COLO829 (cell line): ENCODE data around the gene ST8SIA4.

Source experiments
- DNase-seq: peaks from one replicate; pipeline ENCODE4 v3.0.0; 2012; ENCODE audit warnings: low spot score

Gene ST8SIA4

DNA sequence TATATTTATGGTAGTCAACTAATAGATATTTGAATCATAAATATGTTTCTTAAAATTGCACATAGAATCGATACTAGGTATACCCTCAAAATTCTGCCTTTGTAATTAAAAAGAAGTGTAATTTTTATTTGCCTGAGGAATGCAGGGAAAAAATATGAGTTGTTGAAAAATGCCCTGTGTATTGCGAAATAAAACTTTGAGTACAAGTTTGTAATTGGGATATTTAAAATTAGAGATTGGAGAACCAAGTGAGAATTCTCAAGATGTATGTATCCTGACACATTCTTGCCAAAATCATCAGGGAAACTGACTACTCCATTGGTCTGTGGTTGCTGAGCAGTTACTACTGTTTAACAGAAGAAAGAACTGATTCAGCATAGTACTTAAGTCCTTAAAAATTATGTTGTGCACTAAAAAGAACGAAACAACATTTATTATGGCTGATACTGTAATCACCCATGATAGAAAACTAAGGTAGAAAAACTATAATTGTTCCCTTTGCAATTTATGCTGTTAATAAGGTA lies 36.0 kb downstream of the ST8SIA4 start:
- DNase-seq, result no peak

DNA sequence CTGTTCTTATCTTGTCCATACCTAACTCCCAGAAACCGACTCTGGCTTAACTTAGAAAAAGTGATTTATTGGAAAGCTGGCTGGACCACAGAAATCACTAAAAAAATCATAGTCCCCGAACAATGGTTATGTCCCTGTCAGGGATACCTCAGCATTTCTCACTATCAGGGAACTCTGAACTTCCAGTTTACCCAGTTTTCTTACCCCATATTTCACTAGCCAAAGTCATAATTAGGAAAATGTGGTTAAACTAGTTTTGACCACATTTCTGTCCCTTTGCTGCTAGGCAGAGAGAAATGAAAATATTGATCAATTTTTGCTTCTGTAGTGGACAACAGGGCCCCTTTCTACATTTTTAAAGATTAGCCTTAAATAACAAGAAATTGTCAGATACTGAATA lies 38.2 kb downstream of the ST8SIA4 start:
- no peak for DNase-seq

DNA sequence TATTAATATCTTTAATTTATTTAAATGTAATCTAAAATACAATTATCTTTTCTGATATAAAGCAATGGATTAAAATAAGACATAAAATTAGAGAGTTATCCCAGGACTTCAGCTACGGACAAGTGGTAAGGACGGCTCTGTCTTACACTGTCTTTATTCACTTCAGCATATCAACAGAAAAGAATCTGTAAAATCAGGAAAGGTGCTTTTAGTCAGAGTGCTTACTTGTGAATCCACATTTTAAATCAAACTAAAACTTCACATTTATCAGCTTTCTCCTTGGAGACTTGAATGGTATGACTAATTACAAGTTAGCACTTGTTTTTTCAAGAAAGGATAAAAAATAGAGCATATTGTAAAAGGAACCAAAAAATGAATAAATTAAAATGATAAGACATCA lies 39.3 kb downstream of the ST8SIA4 start:
- DNase-seq, result no peak

DNA sequence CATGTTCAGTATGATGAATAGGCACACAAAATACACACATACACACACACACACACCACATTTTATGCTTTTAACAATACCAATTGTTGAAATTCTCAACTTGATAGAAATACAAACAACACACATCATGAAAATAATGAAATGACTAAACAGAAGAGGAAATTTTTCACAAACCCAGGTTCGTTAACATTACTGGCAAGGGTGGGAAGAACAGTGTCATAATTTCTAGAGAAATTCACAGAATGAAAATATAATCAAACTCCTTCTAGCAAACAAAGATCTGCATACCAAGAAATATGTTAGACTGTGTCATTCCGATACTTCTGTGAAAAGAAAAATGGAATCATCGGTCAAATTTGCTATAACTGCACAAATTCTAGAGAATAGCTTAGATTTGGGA lies 41.9 kb downstream of the ST8SIA4 start:
- DNase-seq, result no peak

DNA sequence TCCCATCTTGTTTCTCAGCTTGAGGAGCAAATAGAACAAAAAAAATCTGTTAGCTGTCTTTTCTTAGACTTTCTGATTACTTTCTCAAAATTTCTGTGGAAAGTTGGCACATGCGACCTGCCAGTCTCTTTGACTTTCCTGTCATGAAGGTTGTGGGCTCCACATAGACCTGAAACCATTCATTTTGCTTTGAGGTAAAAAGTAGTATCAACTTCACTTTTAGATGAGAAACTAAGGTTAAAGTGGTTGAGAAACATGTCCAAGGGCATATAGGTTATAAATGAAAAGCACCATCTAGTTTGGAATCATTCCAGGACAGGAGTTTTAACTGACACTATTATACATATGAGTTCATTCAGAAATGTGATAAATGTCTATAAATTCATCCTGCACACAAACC lies 42.7 kb downstream of the ST8SIA4 start:
- no peak for DNase-seq

DNA sequence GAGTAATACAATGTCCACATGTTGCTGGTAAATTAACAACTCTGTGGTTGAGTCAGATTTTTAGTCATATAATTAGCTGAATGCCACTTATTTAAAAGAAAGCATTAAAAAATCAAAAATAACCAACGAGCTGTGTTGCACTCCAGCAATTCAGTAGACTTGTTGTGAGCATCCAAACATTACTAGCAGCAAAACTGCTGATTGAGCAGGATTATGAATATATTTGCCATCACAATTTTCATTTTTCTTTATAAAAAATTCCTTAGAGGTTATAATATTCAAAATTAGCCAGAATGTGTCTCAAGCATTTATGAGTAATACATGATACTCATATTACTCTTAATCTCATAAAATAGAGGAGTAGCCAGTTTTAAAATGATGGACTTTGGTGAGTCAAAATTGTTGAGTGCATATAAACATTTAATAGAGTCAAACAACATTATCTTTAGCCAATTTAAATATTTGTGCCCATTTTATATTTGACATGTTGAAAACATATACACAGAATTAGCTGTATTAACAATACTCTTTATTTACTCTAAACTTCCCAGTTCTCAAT lies 44.0 kb downstream of the ST8SIA4 start:
- DNase-seq, result no peak

DNA sequence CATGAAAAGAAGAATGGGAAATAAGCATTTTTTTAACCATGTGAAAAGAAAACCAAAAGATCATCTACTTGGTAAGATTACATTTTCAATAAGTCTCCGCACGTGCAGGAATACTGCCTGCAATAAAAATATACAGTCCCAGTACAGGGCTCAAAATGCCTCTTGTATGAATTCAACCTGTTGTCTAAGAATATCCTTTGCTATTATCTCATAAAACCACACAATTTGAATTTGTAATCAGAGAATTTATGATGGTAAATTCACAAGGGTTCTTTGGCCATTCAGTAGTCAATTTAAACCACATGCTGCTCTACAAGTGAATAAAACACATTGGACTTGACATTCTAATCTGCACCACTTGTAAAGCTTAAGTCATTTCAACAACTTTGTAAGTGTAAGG lies 46.6 kb downstream of the ST8SIA4 start:
- DNase-seq, result no peak

DNA sequence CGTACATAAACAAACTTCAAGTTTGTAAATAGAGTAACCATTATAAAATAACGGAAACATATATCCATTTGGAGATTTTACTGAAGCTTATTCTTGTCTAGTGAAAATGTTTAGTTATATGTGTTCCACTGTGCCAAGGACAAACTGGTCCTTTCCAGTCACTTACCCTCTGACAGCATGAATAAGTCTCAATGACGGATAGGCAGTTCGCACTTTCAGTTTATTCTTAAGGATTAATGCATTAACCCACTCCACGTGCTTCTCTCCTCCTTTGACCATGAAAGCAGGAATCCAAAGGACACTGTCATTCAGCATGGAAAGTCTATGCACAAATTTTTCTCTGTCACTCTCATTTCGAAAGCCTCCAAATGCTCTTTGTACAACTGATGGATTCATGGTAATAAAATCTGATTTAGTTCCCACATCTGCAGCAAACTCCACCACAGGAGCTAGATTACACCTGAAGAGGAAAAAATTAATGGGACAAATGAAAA lies 47.1 kb downstream of the ST8SIA4 start:
- no peak for DNase-seq

DNA sequence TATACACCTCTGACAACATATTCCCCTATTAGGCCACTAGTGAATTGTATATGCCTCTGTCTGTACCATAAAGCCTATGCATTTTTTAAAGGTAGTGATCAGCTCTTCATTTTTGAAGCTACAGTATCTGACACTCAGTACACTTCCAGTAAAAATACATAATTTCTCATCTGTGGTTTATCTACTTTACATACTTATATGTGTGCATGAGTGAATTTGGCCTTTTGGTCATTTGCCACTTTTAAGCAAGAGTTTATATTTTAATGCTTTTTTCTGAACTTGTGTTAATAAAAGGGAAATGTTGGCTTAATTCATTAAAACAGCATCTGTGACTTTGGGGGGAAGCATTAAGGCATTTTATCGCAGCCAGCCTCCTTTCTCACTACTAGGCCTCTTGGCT lies 47.8 kb downstream of the ST8SIA4 start:
- no peak for DNase-seq

DNA sequence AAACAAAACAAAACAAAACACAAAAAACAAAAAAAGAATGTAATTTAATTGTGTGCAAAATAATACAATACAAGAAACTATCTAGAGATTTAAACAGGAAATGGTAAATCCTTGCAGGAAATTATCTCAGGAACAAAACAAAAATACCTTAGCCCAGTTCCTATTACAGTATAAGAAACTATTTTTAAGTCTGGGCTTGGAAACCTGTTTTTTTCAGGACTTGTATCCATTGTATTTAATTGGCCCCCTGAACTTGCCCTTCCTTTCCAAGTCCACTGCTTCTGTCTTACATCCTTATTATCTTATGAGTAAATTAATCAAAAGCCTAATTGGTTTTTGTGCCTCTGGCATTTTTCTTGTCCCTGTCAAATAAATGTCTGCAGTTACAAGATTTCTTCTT lies 48.5 kb downstream of the ST8SIA4 start:
- no peak for DNase-seq

DNA sequence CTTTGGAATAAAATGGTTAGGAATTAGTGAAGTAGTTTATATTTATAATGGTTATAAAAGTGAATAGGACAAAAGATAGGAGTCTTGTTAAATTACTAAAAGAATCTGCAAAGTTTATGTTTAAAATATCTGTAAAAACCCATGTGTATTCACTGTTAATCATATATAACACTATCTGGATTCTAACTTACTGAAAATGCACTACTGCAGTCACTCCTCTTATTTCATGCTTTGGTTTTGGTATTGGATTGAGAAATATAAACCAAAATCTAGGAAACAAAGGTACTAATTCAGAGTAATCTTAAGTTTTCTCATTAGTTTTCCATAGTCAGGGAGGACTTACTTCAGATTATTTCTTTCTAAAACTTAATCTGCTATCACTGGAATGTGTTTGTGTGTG lies 49.5 kb downstream of the ST8SIA4 start:
- no peak for DNase-seq

DNA sequence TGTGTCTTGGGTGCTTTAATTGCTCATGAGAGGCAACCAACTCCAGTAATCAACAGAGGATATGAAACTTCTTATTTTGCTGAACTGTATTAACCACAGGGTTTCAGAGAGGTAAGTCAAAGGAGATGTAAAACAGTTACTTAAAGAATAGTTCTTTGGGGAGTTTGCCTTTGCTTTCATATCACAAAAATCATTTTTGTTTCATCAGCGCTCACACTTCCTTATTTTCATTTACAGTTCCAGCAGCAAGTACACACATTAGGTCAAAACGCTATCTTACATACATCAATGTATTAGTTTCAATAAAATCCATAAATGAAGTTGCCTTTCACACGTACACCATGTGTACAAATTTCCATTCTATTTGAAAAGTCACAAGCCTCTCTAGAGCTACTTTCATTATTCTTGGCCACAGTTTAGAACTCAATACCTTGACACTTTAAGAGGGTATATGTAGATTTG lies 50.1 kb downstream of the ST8SIA4 start:
- DNase-seq, result no peak

DNA sequence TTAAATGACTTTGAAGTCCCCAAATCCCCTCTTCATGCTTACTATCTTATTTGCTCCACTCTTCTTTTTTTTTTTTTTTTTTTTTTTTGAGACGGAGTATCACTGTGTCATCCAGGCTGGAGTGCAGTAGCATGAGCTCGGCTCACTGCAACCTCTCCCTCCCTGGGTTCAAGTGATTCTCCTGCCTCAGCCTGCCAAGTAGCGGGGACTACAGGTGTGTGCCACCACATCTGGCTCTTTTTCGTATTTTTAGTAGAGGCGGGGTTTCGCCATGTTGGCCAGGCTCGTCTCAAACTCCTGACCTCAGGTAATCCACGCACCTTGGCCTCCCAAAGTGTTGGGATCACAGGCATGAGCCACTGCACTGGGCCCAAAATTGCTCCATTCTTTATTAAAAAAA lies 51.0 kb downstream of the ST8SIA4 start:
- no peak for DNase-seq

DNA sequence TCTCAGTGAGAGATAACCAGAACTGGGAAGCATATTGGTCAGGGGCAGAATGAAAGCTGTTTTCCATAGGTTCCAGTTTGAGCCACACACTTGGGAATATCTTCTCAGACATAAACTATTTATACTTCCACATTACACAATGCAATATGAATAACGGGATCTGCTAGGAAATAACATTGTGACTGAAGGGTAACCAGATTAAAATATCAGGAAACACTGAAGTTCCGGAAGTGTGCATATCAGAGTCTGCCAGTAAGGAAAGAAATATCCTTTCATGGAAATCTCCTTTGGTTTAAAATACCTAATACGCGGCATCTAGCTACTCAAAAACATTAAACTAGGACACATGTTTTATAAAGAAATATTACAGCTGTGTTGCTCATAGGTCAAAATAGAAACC lies 56.3 kb downstream of the ST8SIA4 start:
- DNase-seq, result no peak

DNA sequence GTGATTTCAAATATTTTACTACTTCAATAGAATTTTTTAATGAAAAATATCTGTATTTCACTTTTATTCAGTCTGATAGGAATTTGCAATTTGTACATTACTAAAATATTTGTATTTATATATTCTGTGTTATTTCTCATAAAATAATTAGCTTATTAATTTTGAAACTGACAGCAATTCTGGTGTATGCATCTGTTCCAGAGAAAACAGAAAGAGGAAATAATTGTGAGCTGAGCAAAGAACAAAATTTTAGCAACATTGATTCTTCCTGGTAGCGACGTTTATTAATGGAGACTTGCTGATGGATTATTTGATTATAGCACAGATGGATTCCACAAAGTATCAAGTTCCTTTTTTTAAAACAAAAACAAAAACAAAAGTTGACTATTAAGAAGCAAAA lies 61.0 kb downstream of the ST8SIA4 start:
- no peak for DNase-seq

DNA sequence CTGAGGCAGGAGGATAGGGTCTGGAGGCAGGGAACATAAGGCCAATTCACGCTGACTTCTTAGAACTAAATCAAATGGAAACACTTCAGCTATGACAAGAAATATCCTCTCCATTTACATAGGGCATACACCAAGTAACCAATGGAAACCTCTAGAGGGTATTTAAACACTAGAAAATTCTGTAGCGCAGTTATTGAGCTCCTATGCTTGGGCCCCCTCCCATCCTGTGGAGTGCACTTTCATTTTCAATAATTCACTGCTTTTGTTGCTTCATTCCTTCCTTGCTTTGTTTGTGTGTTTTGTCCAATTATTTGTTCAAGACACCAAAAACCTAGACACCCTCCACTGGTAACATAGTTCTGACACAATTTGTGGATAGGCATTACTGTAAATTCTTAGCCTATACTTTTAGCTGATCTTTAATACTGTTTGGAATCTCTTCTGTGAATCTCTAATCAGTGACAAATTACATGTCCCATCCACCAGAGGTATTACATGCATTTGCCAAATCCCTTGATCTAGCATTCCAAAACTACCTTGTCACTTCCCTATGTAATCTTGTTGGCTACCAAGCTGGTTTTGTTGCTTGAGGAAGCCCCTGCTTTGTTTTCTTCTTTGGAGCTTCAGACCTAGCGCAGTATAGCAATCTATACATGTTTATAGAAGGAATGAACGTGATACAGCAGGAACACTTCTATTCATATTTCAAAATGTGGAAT lies 61.6 kb downstream of the ST8SIA4 start:
- no peak for DNase-seq

DNA sequence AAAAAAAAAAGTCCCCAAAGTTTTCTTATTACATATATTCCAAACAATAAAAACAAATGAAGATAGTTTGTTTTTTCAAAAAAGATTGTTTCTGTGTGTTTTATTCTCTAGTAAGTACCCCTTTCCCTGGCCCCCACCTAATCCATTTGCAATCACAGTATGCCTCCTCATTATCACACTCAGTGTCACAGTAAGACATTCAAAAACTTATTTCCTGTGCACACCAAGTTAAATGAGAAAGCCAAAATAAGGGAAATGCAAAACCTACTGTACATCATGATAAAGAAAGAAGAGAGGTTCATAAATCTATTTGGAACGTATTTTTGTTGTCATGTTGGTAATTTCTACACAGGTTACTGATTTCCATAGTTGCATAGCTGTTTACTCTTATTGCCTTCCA lies 62.3 kb downstream of the ST8SIA4 start:
- DNase-seq, result no peak

DNA sequence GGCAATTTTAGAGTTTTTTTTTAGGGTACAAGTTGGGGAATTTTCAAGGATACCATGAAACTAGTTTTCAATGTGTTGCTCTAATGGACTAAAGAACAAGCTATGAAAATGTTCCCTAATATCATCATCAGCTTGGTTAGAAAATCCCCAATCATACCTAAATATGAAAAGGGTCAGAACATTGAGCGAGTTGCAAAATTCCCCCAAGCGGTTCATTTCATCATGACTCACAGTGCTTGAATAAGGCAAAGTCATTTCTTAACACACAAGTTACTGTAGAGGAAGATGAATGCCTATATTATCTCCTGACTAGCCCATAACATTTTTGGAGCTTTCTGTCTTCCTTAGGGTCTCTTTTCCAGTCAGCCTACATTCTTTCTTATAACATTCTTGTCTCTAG lies 62.7 kb downstream of the ST8SIA4 start:
- DNase-seq, result peak; percentile 52

DNA sequence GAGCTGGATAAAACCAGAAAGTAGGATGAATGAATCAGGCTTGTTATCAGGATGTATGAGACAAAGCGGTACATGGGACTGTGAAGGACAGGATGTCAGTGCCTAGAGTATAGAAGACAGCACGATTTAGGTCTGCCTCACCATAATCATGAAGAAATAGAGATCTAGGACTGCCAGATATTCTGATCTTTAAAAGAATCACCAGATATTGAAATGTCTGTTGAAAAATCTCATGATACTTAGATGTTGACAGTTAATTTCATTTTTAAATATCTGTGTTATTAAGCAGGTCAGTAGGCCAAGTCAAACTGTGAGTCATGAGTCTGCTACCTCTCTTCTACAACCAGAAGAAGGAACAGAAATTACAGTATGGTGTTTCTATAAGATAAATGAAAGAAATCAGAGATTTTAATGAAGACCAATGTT lies 65.0 kb downstream of the ST8SIA4 start:
- no peak for DNase-seq

DNA sequence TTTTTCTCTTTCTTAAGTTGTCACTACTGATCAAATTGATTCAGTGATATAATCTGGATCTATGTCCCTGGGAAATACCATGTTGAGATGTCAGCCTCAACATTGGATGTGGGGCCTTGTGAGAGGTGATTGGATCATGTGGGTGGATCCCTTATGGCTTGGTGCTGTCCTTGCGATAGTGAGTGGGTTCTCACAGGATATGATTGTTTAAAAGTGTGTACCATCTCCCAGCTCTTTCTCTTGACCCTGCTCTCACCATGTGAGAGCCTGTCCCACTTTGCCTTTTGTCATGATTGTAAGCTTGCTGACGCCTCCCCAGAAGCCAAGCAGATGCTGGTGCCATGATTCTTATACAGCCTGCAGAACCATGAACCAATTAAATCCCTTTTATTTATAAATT lies 68.6 kb downstream of the ST8SIA4 start:
- DNase-seq, result no peak

DNA sequence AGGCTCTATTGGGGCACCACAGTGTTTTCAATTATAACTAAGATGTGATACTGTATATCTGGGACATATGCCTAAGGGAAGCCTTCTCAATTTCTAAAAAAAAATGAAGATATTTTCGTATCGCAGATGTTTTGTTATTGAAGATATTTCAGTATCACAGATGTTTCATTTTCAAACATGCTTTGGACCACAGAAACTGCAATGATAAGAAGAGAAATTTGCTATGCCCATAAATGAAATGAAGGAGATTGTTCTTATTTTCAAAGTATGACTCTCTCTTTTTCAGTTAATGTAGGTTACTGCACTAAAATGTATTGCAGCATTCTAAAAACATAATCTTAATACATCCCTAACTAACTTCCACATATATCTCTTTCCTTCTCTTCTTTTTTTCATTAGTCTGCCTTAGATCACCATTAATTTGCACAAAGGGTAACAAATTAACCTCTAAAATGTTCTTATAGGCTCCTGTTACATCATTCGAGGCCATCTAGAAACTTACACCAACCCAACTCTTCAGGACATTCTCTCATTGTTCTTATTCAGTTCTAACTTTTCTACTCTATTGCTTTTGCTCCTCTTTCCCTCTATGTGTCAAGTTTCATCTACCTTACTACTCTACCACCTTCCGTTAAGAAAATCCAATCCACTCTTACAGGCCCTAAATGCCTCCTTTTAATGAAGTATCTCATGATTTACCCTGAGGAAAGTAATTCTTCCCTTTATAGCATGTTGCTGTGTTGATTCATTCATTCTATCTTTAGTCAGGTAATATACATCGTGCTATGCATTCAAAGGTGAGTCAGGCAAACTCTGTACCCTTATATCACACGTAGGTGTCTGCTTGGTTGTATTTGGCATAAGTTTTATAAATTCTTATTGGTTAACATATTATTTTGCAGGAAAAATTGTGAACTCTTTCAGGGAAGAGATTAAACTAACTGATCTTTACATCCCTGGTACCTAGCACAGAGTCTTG lies 70.5 kb downstream of the ST8SIA4 start:
- DNase-seq, result no peak

DNA sequence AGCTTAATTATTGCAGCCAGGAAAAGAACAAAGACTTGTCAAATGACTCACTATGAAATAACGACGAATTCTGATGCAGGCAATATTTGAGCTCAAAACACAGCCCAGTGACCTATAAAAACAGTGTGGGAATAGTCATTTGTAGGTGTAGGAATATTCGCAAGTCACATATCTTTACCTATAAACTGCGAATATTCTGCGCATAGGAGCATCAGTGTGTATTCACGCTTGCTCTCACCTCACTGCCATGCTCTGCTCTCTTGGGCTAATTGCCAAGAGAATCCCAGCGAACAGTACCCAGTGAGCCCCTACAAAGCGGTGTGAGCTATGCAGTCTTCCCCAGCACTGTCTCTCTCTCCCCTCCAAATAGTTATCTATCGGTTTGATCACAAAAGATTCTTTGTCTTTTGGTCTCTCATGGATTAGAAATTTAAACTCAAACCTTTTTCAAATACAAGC lies 74.2 kb downstream of the ST8SIA4 start:
- no peak for DNase-seq
